GM21825 (cell line): ENCODE measurements around the gene CADM2.

Experiments used
- ATAC-seq: cut with Tn5 transposase; IDR thresholded peaks from one replicate; pipeline ENCODE4 v1.9.1; 2021; ENCODE audit warnings: mild to moderate bottlenecking, moderate library complexity; ENCODE audit not compliant: unreplicated experiment

CADM2 gene

GRCh38 chr3:84983490-84983889, 24.7 kb downstream of the CADM2 start:
- no peak for ATAC-seq

- ATAC-seq, result no peak
These were observed 25.6 kb downstream of the CADM2 start for GRCh38 chr3:84984429-84984828.

DNA sequence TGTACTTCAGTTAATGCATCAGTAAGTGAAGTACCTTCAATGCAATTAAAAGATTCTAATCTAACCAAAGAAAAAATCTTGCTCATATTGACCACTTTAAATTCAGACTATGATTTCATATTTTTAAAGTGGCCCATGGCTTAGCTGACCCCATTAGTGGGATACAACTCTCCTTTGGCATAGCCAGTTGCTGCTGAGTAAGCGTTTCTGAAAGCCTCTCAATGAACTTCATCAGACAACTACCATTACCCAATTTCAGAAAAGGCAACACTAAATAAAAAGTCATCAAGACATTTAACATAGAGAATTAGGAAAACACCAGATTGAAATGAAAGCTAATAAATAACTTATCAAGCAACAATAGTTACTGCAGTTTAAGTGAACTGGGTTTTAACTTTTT, 27.0 kb downstream of the CADM2 start:
- no peak for ATAC-seq

DNA sequence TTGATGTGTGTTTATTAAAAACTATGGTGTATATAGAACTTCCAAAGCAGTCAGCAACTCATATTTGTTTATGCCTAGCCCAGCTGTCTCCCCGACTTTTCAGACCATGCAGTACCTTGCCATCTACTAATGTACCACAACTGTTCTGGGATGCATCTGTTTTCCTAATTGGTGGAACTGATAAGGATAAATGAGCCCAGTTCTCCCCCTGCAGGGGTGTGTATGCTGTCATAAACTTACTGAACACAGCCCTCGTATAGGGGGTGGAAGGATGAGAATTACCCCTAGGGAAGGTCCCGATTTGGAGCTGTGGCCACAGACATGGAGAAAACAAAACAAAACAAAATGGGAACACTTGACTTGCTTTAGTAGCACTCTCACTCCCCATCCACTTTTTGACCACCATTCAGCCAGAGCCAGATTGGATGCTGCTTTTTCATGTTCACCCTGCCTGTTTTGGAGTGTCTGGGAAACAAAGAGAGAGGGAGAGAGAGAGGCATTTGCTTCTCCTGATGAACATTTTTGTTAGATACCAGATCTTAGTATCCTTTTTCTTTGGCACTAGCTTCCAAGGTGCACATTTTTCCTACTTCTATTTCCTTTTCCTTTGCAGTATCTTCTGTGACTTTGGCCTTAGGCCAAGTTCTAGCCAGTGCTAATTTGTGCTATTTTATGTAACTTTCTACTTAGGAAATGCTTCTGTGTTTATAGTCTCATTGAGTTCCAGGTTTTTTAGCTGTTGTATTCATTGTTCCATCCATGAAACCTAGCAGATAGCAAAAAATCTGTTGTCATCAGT, 29.1 kb downstream of the CADM2 start:
- ATAC-seq, result no peak

GRCh38 chr3:84989102-84989501, 30.3 kb downstream of the CADM2 start:
- ATAC-seq, result no peak

DNA sequence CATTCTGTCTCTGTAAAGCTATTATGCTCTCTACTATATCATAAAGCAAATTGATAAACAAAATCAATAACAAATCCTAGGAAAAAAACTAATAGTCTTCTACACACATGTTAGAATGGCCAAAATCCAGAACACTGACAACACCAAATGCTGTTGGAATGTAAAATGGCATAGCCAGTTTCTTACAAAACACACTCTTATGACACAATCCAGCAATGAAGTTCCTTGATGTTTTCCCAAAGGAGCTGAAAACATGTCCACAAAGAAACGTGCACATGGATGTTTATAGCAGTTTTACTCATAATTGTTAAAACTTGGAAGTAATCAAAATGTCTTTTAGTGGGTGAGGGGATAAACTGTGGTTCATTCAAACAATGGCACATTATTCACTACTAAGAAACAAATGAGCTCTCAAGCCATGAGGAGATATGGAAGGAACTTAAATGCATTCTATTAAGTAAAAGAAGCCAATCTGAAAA, 32.7 kb downstream of the CADM2 start:
- ATAC-seq, result no peak

DNA sequence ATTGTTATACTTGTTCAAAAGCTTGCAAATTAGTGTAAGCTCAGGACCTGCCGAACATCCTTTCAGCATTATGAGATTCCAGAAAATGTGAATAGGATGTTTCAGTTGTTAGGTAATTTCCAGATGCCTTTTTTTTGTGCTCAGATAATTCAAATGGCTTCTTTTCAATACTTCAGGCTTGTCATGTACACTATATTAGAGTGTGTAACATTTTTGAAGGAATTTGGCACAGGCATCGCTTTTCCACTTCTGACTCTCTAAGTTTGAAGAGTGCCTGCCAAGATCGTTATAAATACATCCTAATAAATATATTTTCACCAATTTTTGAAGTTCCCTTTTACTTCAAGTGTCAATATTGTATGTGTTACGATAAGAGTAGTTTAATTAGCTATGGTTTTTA, 35.2 kb downstream of the CADM2 start:
- no peak for ATAC-seq

- ATAC-seq, result no peak
These were observed 39.8 kb downstream of the CADM2 start for GRCh38 chr3:84998545-84998944.

DNA sequence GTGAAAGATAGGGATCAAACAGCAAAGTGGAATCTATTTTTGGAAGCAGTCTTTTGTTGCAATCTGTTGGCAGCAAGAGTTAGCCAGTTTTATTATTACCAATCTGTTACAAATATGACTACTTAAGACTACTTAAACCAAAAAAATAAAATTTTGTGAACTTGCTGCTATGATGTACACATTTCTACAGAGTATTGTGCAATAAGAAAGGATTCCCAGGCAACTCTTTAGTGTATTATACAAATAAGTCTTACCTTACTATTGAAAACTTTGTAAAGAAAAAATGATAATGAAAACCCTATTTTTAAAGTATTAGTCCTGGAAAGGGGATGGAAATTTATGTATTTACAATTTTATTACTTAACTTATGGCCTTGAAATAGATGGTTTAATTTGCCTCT, 44.7 kb downstream of the CADM2 start:
- ATAC-seq, result no peak

- ATAC-seq, result no peak
These were observed 45.4 kb downstream of the CADM2 start for GRCh38 chr3:85004147-85004546.

GRCh38 chr3:85005946-85006345, 47.2 kb downstream of the CADM2 start:
- ATAC-seq, result no peak

DNA sequence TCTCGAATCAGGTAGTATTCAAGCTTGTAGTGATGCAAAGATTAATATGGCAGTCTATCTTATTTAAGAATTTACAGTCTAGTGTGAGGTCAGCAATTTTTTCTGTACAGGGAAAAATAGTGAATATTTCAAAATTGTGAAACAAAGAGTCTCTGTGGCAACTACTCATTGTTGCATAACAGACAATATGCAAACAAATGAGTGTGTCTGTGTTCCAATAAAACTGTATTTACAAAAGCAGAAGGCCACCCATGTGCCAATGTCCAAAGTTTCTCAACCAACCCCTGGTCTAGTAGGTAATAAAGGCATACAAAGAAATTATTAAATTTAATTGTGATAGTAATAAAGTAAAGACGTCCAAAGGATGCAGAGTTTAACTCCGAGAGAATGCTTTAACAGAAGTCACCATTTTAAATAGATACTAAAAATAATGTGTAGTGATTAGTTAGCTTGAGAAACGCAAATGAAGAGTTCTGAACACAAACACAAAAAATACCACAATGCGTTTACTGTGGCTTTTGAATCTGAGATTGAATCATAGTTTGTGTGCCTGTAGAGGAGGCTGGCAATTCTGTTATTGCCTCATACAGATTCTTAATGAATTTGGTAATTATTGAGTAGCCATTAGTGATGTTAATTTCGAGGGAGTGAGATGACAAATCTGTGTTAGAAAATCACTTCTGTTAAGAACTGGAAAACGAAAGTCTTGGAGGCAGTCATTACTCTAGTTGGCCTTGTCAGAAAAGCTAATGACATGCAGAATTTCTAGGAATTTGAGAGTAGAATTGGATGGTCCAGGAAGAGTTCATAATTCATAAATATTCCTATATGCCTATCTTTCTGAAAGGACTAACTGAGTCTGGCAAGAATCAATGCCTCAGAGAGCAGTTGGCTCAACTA, 48.7 kb downstream of the CADM2 start:
- ATAC-seq, result no peak

DNA sequence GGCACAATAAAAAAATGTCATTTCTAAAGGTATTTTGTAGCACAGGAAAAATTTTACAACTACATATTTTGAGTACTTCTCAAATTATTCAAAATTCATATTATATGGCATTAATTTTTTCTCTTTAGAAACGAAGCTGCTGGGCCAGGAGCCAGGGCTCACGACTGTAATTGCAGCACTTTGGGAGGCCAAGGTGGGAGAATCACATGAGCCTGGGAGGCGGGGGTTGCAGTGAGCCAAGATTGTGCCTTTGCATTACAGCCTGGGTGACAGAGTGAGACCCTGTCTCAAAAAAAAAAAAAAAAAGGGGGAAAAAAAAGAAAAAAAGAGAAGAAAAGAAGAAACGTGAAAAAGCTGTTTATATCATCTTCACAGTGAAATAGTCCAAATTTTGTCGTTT, 62.0 kb downstream of the CADM2 start:
- ATAC-seq, result no peak

DNA sequence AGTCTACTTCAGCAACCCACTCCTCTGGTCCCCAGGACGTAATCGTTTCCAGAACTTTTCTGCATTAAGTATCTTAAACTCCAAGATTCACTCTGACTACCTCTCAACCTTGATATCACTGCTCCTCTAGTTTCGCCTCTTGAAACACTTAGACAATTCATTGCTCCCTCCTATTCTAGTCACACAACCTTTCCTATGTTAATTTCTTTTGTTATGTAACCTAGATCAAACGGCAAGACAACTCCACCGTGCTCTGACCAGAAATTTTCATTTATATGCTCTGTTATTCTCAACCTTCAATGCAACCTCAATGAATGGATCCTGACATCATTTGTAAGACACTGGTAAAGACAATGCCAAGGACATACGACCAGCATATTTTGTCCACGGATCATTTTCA, 71.3 kb downstream of the CADM2 start:
- no peak for ATAC-seq

DNA sequence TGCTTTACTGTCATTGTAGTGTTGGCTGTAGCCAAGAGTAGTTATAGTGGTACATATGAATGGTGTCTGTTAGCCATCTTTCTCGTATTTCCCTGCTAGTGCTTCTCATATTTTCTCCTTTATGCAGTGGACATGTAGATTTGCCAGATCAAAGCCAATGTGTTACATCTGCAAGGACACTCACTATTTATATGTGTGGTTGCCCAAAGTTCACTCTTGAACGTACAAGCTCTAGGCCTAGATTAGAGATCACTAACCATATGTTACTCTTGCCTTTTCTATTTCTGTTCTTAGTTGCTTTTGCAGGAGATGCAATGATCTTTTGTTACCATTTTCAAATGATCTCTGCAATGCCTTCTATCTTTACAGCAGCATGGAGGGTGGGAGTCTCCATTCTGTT, 78.4 kb downstream of the CADM2 start:
- ATAC-seq, result no peak

GRCh38 chr3:85041001-85041400, 82.2 kb downstream of the CADM2 start:
- no peak for ATAC-seq

DNA sequence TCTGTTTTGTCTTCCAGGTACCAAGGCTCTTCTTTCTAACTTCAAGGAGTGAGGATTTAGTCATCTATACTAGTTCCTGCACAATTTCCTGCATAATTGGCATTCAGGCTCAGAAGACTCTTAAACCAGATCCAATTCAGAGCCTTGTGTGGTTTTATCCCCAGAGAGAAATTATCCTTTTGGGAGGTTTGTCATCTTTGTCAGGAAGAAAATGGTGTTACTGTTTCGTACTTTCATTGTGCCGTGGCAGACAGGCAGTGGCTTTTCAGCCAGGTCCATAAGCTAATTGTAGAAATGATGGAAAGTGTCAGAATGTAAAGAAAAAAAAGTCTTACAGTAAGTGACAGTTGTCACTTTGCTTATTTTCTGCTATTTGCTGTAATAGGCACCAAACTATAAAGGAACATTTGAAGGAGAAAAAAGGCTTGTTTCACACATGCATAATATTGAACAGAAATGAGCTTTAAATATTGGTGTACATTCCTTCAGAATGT, 82.8 kb downstream of the CADM2 start:
- no peak for ATAC-seq

- no peak for ATAC-seq
These were observed 92.0 kb downstream of the CADM2 start for GRCh38 chr3:85050821-85051220.

- ATAC-seq, result no peak
These were observed 93.0 kb downstream of the CADM2 start for GRCh38 chr3:85051786-85052185.

GRCh38 chr3:85053626-85054025, 94.8 kb downstream of the CADM2 start:
- ATAC-seq, result no peak

DNA sequence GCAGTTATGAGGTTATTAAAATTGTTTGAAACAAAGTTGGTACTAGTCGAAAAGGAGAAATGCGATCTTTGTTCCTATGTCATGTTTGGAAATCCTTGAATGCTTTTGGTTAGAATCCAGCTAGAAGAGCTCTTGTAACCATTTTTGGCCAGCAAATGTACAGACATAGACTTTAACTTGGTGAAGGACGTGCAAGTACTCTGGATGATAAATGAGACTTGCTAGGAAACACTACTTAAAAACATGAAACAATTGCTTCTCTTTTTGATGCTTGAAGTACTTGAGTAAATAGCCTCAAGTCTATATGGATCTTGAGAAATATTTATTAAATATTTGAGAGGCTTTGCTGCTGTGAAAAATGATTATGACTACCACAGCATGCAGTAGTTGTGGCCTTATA, 95.8 kb downstream of the CADM2 start:
- no peak for ATAC-seq

DNA sequence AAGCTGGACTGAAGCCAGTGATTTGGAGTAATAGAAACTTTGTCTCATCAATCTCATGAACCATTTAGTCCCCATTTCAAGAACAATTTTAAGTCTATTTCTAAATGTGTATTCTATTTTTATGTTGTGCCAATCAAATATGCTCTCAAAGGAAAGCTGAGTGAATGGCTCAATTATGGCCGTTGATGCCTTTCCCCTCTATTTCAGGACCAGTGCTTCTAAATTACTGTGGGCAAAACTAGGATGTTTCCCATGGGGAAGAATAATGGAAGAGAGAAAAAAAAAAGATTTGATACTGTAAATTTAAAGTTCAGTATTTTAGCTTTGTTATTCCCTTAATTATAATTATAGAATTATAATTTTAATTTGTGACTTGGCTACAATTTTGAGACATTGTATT, 110.1 kb downstream of the CADM2 start:
- ATAC-seq, result no peak
